DMS114 treated with DMSO at 0.1 percent for 48 hours (cell line): ENCODE measurements around the gene CCDC157.
"Not testable (repeated sequence)": the region's sequence is repeated elsewhere in the genome, so short reads cannot be mapped to it uniquely, and the experiment has no call there.

Experiments used
- DNase-seq: peaks from one replicate; lab custom pipeline; 2025; ENCODE audit not compliant: unreplicated experiment; lab: John Stamatoyannopoulos, UW

Gene CCDC157

GRCh38 chr22:30386960-30387827 lies 30.4 kb downstream of the CCDC157 start, which contains the start of gene RNF215:
Gene RNF215 (minus strand): TSS chr22:30387411. CDS start chr22:30387313, 98 bp downstream.
- peak; percentile 59 for DNase-seq

GRCh38 chr22:30390974-30391691 lies 34.3 kb downstream of the CCDC157 start:
- DNase-seq: no peak

- no peak for DNase-seq
Observed at GRCh38 chr22:30392661-30393321, 36.0 kb downstream of the CCDC157 start.

DNA sequence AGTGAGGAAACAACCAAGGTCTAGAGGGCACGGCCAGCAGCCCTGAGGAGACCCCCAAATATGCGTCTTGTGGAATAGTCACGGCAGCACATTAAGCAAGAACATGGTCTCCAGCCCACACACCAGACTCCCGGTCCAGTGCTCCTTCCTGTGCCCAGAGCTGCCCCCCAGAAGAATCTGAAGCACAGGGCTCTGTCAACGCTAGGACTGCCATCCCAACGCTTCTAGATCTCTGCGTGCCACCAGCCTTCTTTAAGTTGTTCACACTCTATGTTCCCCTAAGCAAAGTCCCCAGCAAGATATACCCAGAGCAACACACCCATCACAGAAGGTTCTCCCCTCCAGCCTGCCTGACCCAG lies 36.5 kb downstream of the CCDC157 start:
- DNase-seq: no peak

GRCh38 chr22:30393885-30394284 lies 37.1 kb downstream of the CCDC157 start:
- DNase-seq: no peak

DNA sequence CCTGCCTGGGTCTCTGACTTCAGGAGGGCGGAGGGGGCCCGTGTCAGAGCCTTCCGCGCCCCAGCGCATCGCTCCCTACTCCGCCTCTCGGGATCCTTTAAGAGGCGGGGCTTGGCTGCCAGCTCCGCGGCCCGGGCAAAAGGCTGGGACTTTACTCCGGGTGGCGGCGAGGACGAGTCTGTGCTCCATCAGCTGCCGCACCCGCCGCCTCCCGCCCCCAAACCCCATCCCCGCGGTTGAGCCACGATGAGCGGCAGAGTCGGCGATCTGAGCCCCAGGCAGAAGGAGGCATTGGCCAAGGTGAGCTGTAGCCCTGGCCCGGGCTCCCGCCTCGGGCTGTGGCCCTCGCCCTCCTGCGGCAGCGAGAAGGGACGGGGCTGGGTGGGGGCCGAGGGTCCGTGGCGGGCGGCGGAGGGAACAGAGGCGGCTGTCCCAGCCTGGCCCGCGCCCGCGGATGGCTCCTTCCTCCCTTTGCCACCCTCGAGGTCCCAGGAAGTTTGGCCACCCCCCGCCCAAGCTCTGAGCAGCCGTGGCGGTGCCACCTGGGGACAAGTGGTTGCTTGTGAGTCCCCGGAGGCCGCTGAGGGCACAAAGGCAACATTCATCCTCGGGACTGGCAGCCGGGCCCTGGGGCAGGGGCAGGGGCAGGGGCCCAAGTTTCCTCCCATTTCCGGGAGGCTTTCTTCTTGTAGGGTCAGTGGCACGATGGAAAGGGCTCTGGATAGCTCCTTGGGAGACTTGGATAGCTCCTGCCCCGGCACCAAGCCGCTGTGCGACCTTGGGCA lies 40.3 kb downstream of the CCDC157 start, which contains the start of gene SEC14L2:
TSS of gene SEC14L2 (plus strand) at position 148 of the 785 bp plus-strand sequence. CDS start at position 247, 99 bp downstream.
- no peak for DNase-seq

DNA sequence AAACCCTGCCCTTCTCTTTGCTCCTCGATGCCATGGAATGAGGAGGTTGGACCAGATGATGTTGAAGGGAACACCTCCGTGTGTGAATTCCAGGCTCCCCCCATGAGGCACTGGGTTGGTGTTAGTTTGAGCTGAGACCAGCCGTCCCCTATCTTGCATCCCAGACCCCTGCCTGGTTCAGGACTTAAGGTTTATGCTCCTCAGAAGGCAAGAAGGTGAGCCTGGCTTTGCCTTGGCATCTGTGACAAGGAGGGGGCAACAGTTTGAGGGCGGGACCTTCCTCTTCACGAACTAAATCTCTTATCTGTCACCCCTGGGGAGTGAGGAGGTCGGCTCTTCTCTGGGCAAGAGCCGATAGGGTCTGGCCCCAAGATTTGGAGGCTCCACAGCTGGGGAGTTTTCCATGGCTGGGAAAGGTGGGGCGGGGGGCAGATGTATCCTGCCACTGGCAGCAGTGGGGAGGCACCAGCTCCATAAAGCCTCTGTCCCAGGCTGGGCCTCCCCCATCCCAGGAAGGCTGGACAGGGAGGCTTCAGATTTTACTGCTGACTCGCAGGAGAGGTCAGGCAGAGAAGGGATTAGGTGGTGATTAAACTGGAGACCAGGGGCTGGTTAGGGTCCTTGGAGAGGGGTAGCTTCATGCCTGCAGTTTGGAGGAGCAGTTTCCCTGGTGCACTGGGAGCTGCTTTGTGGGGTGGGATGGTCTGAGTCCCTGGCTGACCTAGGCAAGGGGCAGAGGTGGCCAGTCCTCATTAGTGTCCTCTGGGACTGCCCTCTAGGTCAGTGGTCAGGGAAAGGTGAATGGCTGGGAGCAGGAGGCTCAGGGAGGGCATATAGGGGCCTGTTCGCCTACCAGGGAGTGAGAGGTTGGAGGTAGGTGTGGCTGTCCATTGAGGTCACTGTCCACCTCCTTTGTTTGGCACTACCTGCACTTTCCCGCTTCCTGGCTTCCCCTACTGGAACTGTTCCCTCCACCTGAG lies 41.1 kb downstream of the CCDC157 start:
- no peak for DNase-seq

- DNase-seq: no peak
Observed at GRCh38 chr22:30398685-30399680, 42.2 kb downstream of the CCDC157 start.

DNA sequence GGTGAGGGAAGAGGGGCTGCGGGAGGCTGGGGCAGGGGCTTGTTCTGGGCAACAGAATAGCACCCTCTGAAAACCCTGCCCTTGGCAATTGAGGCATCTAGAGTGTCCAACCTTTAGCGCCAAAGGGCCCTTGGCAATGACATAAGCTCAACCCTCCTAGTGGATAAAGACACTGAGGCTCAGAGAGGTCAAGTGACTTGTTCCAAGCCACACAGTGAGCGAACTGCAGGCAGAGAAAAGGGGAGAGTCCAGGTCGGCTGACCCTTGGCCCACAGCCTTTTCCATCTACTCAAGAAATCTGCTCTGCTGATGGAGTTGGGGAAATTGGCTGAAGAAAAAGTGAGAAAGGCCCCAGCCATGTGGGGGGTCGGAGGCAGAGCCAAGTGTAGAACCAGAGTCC lies 42.9 kb downstream of the CCDC157 start:
- DNase-seq: no peak

GRCh38 chr22:30400159-30400558 lies 43.4 kb downstream of the CCDC157 start:
- DNase-seq: no peak

- DNase-seq: not testable (repeated sequence)
Observed at GRCh38 chr22:30401024-30401423, 44.2 kb downstream of the CCDC157 start.

DNA sequence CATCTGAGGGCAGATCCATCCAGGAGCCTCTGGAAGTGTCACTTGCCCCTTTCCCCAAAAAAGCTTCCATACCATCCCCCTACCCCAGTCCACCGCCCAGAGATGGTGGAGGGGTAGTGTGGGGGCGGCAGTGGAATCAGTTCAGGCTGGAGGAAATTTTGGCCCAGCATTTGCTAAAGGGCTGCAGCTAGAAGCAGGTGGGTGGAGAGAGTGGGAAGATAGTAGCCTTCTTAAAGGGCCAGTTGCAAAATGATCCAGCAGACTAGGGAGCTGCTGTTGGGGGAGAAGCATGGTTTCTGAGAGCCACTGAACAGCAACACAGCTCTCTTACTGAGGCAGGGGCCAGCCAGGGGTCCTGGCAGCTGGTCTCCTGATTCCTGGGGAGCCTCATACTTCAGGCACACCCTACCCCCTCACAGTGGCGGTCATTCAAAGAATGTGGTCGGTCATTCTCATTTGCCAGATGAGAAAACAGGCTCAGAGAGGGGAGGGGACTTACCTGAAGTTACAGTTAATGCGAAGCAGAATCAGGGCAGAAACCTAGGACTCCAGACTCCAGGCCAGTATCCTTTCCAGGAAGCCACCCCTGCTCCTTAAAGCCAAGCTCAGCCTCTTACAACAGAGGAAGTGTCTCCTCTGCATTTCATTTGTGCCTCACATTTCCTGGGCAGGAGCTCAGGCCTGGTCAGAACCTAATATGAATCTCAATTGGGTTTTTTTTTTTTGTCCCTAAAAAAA lies 45.4 kb downstream of the CCDC157 start:
- DNase-seq: no peak

- not testable (repeated sequence) for DNase-seq
Observed at GRCh38 chr22:30402766-30403104, 45.9 kb downstream of the CCDC157 start.

DNA sequence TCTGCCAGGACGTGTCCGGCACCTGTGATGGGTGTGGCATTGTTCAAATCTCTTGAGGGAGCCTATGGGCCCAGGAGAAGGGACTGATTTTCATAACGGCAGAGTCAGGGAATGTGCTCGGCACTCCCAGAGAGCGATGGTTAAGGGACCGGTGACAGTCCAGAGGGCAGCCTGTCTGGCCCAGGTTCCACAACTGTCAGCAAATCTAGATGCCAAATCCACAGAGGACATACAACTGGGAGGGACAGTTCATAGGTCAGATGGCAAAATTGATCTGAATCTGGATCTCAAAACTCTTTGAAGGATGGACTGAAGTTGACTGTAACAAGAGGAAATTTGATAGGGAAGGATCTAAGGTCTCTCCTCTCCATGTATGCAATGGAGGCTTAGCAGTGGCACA lies 47.5 kb downstream of the CCDC157 start:
- DNase-seq: no peak

DNA sequence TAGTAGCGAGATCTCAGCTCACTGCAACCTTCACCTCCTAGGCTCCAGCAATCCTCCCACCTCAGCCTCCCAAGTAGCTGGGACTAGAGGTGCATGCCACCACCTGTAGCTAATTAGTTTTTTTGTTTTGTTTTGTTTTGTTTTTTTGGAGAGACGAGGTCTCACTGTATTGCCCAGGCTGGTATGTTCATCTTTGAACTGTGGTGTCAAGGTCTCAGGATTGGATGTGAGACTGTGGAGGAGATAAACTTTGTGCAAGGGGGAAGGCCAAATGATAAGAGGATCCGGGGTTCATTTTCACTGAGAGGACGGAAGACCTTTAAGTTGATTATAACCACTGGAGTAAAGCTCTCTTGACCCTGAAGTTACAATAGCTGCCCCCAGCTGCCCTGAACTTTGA lies 48.9 kb downstream of the CCDC157 start:
- DNase-seq: no peak

DNA sequence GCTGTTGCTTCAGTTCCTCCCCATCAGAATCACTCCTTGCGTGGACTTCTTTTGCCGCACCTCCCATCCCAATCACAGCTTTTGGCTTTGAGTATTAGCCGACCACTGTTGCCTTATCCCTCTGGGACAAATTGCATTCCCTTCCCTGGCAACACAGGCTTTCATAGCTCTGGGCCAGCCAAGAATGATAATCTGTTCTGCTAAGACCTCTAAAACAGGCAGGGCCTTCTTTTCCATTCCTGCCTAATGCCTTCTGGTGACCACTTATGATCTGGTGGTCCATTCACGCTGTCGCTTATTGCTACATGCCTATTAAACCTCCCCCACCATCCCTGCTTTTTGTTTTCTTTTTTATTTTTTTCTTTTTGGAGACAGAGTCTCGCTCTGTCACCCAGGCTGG lies 49.6 kb downstream of the CCDC157 start:
- DNase-seq: no peak

GRCh38 chr22:30408388-30409102 lies 51.7 kb downstream of the CCDC157 start:
- no peak for DNase-seq
